Measurements from ENCODE around the gene FOXQ1.

The FOXQ1 gene

GRCh38 chr6:1291381-1291780 lies 20.5 kb upstream of the FOXQ1 start:
- TF ChIP-seq CTCF (IDR thresholded peaks at IDR 0.05; ENCODE audit: low read depth, low read length) = no peak
- no peak for DNase-seq (ENCODE audit: extremely low read depth, low read depth)

DNA sequence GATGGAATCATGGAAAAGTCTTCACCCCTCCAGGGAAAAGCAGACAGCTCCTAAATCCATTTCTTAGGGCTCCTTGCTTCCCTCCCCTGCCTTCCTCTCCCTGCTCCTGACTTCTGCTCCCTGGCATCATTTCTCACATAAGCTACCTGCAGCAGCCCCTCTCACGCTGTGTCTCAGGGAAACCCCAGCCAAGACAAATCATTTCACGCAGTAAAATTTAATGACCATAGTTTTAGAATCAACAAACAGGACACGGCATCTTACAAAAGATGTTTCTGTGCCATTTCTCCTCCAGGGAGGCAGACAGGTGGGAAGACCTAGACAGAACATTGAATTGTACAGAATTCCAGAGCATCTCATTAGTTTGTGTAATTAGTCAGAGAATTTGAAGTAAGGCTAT lies 16.5 kb upstream of the FOXQ1 start:
- no peak for DNase-seq (ENCODE audit: extremely low read depth, low read depth)
- no peak for TF ChIP-seq CTCF (IDR thresholded peaks at IDR 0.05; ENCODE audit: low read depth, low read length)

DNA sequence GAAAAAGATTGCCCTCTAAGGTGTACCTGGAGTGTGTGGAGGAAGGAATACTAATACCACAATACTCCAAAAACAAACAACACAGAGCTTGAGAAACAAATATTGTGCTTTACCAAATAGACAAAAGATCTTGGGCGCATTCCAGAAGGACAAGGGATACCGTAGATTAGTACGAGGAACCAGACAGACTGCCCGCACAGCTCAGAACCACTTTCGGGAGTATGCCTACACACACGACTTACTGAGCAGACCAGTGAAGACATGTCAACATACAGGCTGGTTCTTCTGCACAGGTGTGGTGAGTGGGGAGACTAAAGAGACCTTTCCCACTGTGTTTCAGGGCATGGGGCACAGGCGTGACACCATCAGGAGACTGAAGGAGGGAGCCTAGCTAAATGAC lies 15.8 kb upstream of the FOXQ1 start:
- DNase-seq (ENCODE audit: extremely low read depth, low read depth) = no peak
- no peak for TF ChIP-seq CTCF (IDR thresholded peaks at IDR 0.05; ENCODE audit: low read depth, low read length)

DNA sequence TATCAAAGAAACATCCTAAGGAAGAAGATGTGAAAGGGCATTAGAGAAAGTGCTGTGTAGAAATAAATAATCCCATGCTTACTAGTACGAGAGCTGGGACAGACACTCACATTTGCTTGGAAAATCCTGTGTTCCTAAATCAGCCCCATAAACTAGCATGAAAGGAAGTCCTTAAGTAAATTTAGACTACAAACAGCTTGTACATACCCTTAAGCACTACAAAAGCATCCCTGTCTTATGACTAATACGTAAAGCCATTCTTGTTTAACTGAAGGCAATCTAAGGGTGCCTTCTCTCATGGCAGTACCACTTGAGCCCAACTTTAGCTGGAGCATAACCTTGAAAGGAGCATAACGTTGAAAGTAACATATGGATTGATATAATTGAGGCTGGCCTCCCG lies 15.4 kb upstream of the FOXQ1 start:
- no peak for DNase-seq (ENCODE audit: extremely low read depth, low read depth)
- TF ChIP-seq CTCF (IDR thresholded peaks at IDR 0.05; ENCODE audit: low read depth, low read length) = no peak

- peak; percentile 55 for DNase-seq (ENCODE audit: extremely low read depth, low read depth)
- TF ChIP-seq CTCF (IDR thresholded peaks at IDR 0.05; ENCODE audit: low read depth, low read length) = no peak
Observed at GRCh38 chr6:1297746-1298145, 14.2 kb upstream of the FOXQ1 start.

DNA sequence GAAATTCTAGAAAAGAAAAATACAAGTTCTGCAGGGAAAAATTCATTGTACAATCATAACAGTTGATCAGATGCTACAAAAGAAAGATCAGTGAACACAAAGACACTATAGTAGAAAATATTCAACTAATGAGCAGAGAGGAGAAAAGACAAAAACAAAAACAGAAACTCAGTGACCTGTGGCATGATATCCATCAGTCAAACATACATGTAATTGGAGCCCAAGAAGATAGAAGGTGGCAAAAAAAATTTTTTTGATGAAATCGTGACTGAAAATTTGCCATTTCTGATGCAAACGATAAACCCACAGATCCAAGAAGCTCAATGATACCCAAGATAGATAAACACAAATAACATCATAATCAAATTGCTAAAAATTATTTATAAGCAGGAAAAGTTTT lies 13.1 kb upstream of the FOXQ1 start:
- DNase-seq (ENCODE audit: extremely low read depth, low read depth) = no peak
- TF ChIP-seq CTCF (IDR thresholded peaks at IDR 0.05; ENCODE audit: low read depth, low read length) = no peak

DNA sequence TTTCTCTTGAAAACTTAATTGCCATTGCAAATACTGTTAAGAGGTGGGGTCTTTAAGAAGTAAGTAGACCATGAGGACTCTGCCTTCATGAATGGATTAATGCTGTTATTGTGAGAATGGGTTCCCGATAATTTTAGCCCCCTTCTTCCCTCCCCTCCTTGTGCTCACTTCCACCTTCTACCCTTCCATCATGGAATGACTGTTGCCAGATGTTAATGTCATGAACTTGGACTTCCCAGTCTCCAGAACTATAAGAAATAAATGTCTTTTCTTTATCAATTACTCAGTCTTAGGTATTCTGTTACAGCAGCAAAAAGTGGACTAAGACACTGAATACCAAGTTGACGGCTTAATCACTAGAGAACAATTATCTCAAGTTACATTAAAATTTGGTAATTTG lies 5.8 kb upstream of the FOXQ1 start:
- DNase-seq (ENCODE audit: extremely low read depth, low read depth) = no peak
- no peak for TF ChIP-seq CTCF (IDR thresholded peaks at IDR 0.05; ENCODE audit: low read depth, low read length)

All from AG09319 (cell line).